ENCODE measurements around the gene RASSF4.

RASSF4 gene

GRCh38 chr10:44928462-44928861 is 31.1 kb upstream of the RASSF4 start:
- no peak for DNase-seq

- peak in 1 of 5 donors; percentile 6 for DNase-seq
These were observed 30.0 kb upstream of the RASSF4 start for GRCh38 chr10:44929356-44930255.

GRCh38 chr10:44930904-44931620 is 28.5 kb upstream of the RASSF4 start:
- peak in 1 of 5 donors; percentile 0 for DNase-seq

GRCh38 chr10:44931621-44932516 is 27.7 kb upstream of the RASSF4 start:
- DNase-seq = peak in 1 of 5 donors; percentile 4

GRCh38 chr10:44932517-44933450 is 26.8 kb upstream of the RASSF4 start:
- DNase-seq = peak; percentile 56 to 76 (median 59)

GRCh38 chr10:44933451-44934321 is 25.9 kb upstream of the RASSF4 start:
- no peak for DNase-seq

- DNase-seq = no peak
These were observed 25.0 kb upstream of the RASSF4 start for GRCh38 chr10:44934416-44935200.

- no peak for DNase-seq
These were observed 24.2 kb upstream of the RASSF4 start for GRCh38 chr10:44935201-44935965.

- no peak for DNase-seq
These were observed 23.7 kb upstream of the RASSF4 start for GRCh38 chr10:44935966-44936295.

GRCh38 chr10:44936314-44936975 is 23.2 kb upstream of the RASSF4 start:
- DNase-seq = no peak

GRCh38 chr10:44937196-44938005 is 22.2 kb upstream of the RASSF4 start:
- no peak for DNase-seq

GRCh38 chr10:44938956-44939355 is 20.6 kb upstream of the RASSF4 start:
- no peak for DNase-seq

- no peak for DNase-seq
These were observed 19.8 kb upstream of the RASSF4 start for GRCh38 chr10:44939691-44940401.

GRCh38 chr10:44944354-44944753 is 15.2 kb upstream of the RASSF4 start:
- no peak for DNase-seq

GRCh38 chr10:44946205-44946604 is 13.4 kb upstream of the RASSF4 start:
- no peak for DNase-seq

GRCh38 chr10:44947371-44948152 is 12.0 kb upstream of the RASSF4 start:
- no peak for DNase-seq

Measured in T-helper 1 cell (primary cell).